ENCODE results near the gene LRCH4. TPM values are rescaled to one million over a fixed set of nuclear protein-coding genes. Genes with fewer than 3 reads are reported as not detected.

LRCH4 gene
- total and polyA plus RNA-seq, 9 of the 15 experiments (the other 6 are each of a cell fraction or from before 2014, with no cell fraction given): 0.06 to 63.3 (median 15.0) TPM

GRCh38 chr7:100583132-100584053 is 2.5 kb downstream of the LRCH4 start:
- TSS peak; percentile 17 for BruUV-seq (replicated peaks)
- FAIRE-seq (no peak), DNase-seq (ENCODE audit: extremely low read depth in 1 of 4, low spot score in 3 of 4) (peak in 1 of 4 experiments; percentile 58), ATAC-seq (no peak)
- 52% methylated on average over 23 of the region's 23 CpGs for WGBS (ENCODE audit: insufficient coverage, low coverage, missing lambda C conversion rate)
- no peaks in the 10 kb centered on the region for H3K9me3 ChIP-seq (replicated peaks; ENCODE audit: control insufficient read depth, insufficient read depth, low read depth, low read length)
- no peaks in the 10 kb centered on the region for H3K27me3 ChIP-seq (ENCODE audit: control insufficient read depth in 2 of 2, insufficient read depth in 2 of 2, low read length in 2 of 2)
- peaks cover 31% of the 10 kb centered on the region for H3K79me2 ChIP-seq (ENCODE audit: control insufficient read depth, insufficient read depth, low read length)
- H3K4me2 ChIP-seq (ENCODE audit: insufficient read depth, low read length): peak overlapping the region; percentile 12; the same call in 1 of the 2 replicates
- peaks cover 57% of the 10 kb centered on the region for H3K36me3 ChIP-seq (ENCODE audit: control insufficient read depth, insufficient read depth, low read length)
- peaks cover 26 to 62% of the 10 kb centered on the region in 2 experiments for H3K4me1 ChIP-seq (replicated peaks in 1 of 2; ENCODE audit: control insufficient read depth in 2 of 2, insufficient read depth in 2 of 2, low read length in 2 of 2)
- H4K20me1 ChIP-seq (replicated peaks; ENCODE audit: control insufficient read depth, insufficient read depth, low read length): peaks cover 24% of the 10 kb centered on the region
- in situ Hi-C loops (cut with MboI) (no loop called here), intact Hi-C loops (cut with micrococcal nuclease) (no loop called here)
- CTCF ChIA-PET (ENCODE audit: low intra/inter-chr PET ratio): no interaction called here
- H2AFZ ChIP-seq (ENCODE audit: low read depth, low read length): no peak overlapping the region; the same call in 1 of the 2 replicates
- H3K9ac ChIP-seq (ENCODE audit: insufficient read depth in 1 of 2, low read depth in 2 of 2, low read length in 2 of 2): peak overlapping the region in 1 of 2 experiments; percentile 80; a peak in 2 of 4 replicates
- peak overlapping the region; percentile 0; the same call in 1 of the 2 replicates for H3K4me3 ChIP-seq
- H3K9me1 ChIP-seq (ENCODE audit: control insufficient read depth, insufficient read depth, low read length): peaks cover 12% of the 10 kb centered on the region
- H3K27ac ChIP-seq (ENCODE audit: extremely low read depth, low read depth, low read length): 0 out of 3 replicates have a peak overlapping the region, but pooled peaks have one; percentile 14
- POLR2A ChIA-PET: interaction anchor here (0.5 to 1.5 kb wide), 5 partner anchors 23 to 140 kb away, joined by 3 read pairs; no protein-coding TSS in a partner anchor
- TF ChIP-seq ZNF224 (CRISPR knock-in tag; IDR thresholded peaks at IDR 0.05) (no peak), GATA2 (CRISPR knock-in tag; IDR thresholded peaks at IDR 0.05) (no peak), ARHGAP35 (IDR thresholded peaks at IDR 0.05; ENCODE audit: partially characterized antibody) (no peak), MNT (conservative IDR thresholded peaks at IDR 0.05) (no peak), RBFOX2 (IDR thresholded peaks at IDR 0.05; ENCODE audit: low read depth, low read length) (0 out of 2 replicates have a peak, but pooled peaks have one; percentile 14), KLF6 (CRISPR knock-in tag; IDR thresholded peaks at IDR 0.05; ENCODE audit: borderline replicate concordance) (no peak), ETV5 (CRISPR knock-in tag; IDR thresholded peaks at IDR 0.05; ENCODE audit: low read depth) (peak; percentile 50; the same call in 1 of the 2 replicates), ARID4B (CRISPR knock-in tag; IDR thresholded peaks at IDR 0.05) (peak; percentile 50; the same call in 1 of the 2 replicates), DIDO1 (tag; IDR thresholded peaks at IDR 0.05; ENCODE audit: low read depth) (no peak), ZFX (CRISPR knock-in tag; IDR thresholded peaks at IDR 0.05) (0 out of 2 replicates have a peak, but pooled peaks have one; percentile 8), ZNF780A (CRISPR knock-in tag; IDR thresholded peaks at IDR 0.05) (no peak), BMI1 (IDR thresholded peaks at IDR 0.05; ENCODE audit: low read length) (no peak), CEBPG (CRISPR knock-in tag; IDR thresholded peaks at IDR 0.05) (0 out of 2 replicates have a peak, but pooled peaks have one; percentile 9), CEBPG (tag; conservative IDR thresholded peaks at IDR 0.05 in 1 of 2, IDR thresholded peaks at IDR 0.05 in 1 of 2) (no peak), EGR1 (conservative IDR thresholded peaks at IDR 0.05) (0 out of 2 replicates have a peak, but pooled peaks have one; percentile 13)

All from K562 (cell line).